Adrenal gland (tissue), 12 donors: ENCODE data around the gene HYOU1. TPM values are rescaled to one million over a fixed set of nuclear protein-coding genes. Genes with fewer than 3 reads are reported as not detected.

ENCODE experiments used
- DNase-seq, 7 donors: peaks; one replicate each; pipeline ENCODE4 v3.0.0-alpha.2; 2019 to 2020
- H3K27ac ChIP-seq, 5 donors: fragments of 200-600 bp; sonication (generic) in 4 of 5; 1 replicate in 3 of 5; 2 replicates in 2 of 5; pipeline versions ENCODE4 v1.5.1 to v1.8.0; 2016 to 2020; ENCODE audit warnings: mild to moderate bottlenecking in 1 of 5
- H3K27me3 ChIP-seq: fragments of 200-600 bp; 2 replicates; pipeline ENCODE4 v1.8.0; 2021
- H3K36me3 ChIP-seq, 2 donors: fragments of 200-600 bp; replicated peaks in 1 of 2; 1 replicate in 1 of 2; 2 replicates in 1 of 2; pipeline versions ENCODE4 v1.5.1 to v1.8.0; 2018 to 2022
- H3K4me1 ChIP-seq, 2 donors: fragments of 200-600 bp; replicated peaks in 1 of 2; 1 replicate in 1 of 2; 2 replicates in 1 of 2; pipeline versions ENCODE4 v1.5.1 to v1.8.0; 2018 to 2021
- H3K4me3 ChIP-seq, 4 donors: fragments of 200-600 bp; sonication (generic) in 3 of 4; one replicate each; pipeline ENCODE4 v1.5.1; 2016 to 2018
- H3K9me3 ChIP-seq, 3 donors: fragments of 200-600 bp; sonication (generic) in 1 of 3; replicated peaks in 1 of 3; 1 replicate in 2 of 3; 2 replicates in 1 of 3; pipeline versions ENCODE4 v1.5.1 to v1.8.0; 2016 to 2021
- POLR2A ChIP-seq, 2 donors: fragments of 450-650 bp; IDR thresholded peaks; one replicate each; pipeline ENCODE4 v1.6.1; 2017; ENCODE audit warnings: antibody characterized with exemption in 2 of 2, mild to moderate bottlenecking in 2 of 2, moderate library complexity in 1 of 2
- WGBS, 4 donors: extraction: QIAGEN DNeasy Blood & Tissue Kit in 2 of 4; methylation state at CpG; one replicate each; pipeline versions ENCODE4 v1.1.5 to v1.1.7; 2013 to 2017; 5-methylcytosine and 5-hydroxymethylcytosine counted together
- intact Hi-C, 2 donors: fragments of 100-400 bp; cut with DNase I; formaldehyde crosslinking; loops; one replicate each; pipeline versions ENCODE4 v1.14.1 to v1.15.0; 2022 to 2023
- polyA plus RNA-seq, 3 donors: library from polyadenylated mRNA; stranded (reverse); fragments of 200-250 nt in 2 of 3; fragments of 350-450 nt in 1 of 3; fragmentation: Illumina TruSeq in 1 of 3; extraction: RNeasy Lipid Tissue Mini Kit (QIAGEN cat#74804) in 1 of 3; gene quantifications; one replicate each; pipeline ENCODE4 v1.2.3, GENCODE V29; 2013 to 2014
- total RNA-seq, 9 donors: library from RNA; depleted of rRNA in 4 of 9; stranded (reverse); fragments of >200 nt in 4 of 9; fragments of 120-200 nt in 1 of 9; fragmentation: NEBNext Ultra II Directional in 1 of 9; extraction: Animal tissue kit (Norgen Biotek cat#: 25700) in 1 of 9; gene quantifications; one replicate each; pipeline versions ENCODE4 v1.1.0 to v1.2.4, GENCODE V29; 2013 to 2023
- TF ChIP-seq, protein P1 (sequence below), 6 experiments: fragments of 450-650 bp in 4 of 6; fragments of 200-600 bp in 2 of 6; sonication (generic) in 1 of 6; IDR thresholded peaks; 1 replicate in 5 of 6; 2 replicates in 1 of 6; pipeline versions ENCODE4 v1.5.1 to v1.8.0; 2016 to 2021; ENCODE audit warnings: antibody characterized with exemption in 6 of 6, mild to moderate bottlenecking in 2 of 6, moderate library complexity in 1 of 6
- donor health status: healthy with polysubstance abuse.
- donor health status: Bipolar disorder and iron deficiency.
- donor health status: DM: yes; HTN: yes; CAD: no.
- donor health status: DM: no; HTN: no; CAD: no.
- donor health status: DM: no; HTN: no; CAD: no.
- donor health status: DM: yes; HTN: yes; CAD: no.

The HYOU1 gene
- total and polyA plus RNA-seq, 12 donors = 43.5 to 301 (median 69.3) TPM

DNA sequence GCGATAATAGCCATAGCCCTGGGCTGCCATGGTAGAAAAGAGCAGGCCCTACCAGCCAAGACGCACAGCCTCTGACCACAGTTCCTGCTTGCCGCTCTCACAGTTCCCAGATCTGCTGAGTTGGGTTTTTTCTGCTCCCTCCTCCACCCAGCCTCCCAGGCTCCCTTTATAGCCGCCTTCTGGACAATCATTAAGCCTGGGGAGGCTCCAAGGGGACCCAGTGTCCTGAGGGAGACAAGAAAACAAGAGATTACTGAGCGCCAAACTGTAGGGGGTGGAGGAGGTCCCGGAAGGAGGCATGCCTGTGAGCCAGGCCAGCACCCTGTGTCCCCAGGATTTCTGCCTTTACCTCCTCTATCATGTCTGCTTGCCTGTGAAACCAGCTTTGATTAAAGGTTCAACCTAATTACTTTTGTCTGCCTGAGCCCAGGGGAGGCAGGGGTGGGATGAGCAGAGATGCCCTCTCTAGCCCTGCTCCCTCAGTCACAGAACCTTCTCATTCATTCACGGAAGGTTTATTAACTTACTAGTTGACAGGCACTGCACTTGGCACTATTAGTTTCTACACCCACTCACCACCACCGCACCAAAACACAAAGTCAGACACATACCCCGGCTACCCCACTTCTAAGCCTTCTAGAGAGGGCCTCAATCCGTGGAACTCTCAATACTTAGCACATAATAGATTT lies 27.5 kb downstream of the HYOU1 start:
- Histone ChIP-seq H3K9me3 (no peaks in the 10 kb centered on the region), H3K36me3 (peaks cover 0 to 15% of the 10 kb centered on the region in 2 donors), H3K27ac (peak overlapping the region in 2 of 5 donors; percentile 52 to 79), H3K4me3 (peak overlapping the region in 1 of 4 donors; percentile 58), H3K27me3 (no peaks in the 10 kb centered on the region), H3K4me1 (peaks cover 5 to 20% of the 10 kb centered on the region in 2 donors)
- TF ChIP-seq POLR2A (IDR thresholded peaks at IDR 0.05) = no peak
- TF ChIP-seq, protein P1, sequence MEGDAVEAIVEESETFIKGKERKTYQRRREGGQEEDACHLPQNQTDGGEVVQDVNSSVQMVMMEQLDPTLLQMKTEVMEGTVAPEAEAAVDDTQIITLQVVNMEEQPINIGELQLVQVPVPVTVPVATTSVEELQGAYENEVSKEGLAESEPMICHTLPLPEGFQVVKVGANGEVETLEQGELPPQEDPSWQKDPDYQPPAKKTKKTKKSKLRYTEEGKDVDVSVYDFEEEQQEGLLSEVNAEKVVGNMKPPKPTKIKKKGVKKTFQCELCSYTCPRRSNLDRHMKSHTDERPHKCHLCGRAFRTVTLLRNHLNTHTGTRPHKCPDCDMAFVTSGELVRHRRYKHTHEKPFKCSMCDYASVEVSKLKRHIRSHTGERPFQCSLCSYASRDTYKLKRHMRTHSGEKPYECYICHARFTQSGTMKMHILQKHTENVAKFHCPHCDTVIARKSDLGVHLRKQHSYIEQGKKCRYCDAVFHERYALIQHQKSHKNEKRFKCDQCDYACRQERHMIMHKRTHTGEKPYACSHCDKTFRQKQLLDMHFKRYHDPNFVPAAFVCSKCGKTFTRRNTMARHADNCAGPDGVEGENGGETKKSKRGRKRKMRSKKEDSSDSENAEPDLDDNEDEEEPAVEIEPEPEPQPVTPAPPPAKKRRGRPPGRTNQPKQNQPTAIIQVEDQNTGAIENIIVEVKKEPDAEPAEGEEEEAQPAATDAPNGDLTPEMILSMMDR (IDR thresholded peaks at IDR 0.05) = no peak
- DNase-seq = peak in 2 of 7 donors; percentile 22 to 30
- 65 to 73% (median 68%) methylated on average over 10 of the region's 10 CpGs for WGBS, 4 donors
- intact Hi-C loops = no loop called here

DNA sequence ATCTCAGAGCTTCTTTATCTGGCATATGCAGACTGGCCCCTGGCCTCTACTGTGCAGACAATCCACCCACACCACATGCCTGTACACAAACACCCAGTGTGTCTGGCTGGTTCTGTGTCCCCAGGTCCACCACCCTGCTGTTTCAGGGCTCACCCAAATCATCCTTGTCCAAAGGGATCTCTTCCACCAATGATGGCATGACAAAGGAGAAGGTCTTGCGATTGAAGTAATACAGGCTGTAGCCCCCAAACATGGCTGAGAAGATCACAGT lies 28.0 kb downstream of the HYOU1 start:
- intact Hi-C loops = no loop called here
- Histone ChIP-seq H3K4me3 (no peak overlapping the region), H3K9me3 (no peaks in the 10 kb centered on the region), H3K36me3 (peaks cover 0 to 15% of the 10 kb centered on the region in 2 donors), H3K27me3 (no peaks in the 10 kb centered on the region), H3K4me1 (peaks cover 5 to 20% of the 10 kb centered on the region in 2 donors), H3K27ac (peak overlapping the region in 2 of 5 donors; percentile 26 to 52)
- 87 to 100% (median 93%) methylated on average over 1 of the region's 1 CpG for WGBS, 4 donors
- TF ChIP-seq POLR2A (IDR thresholded peaks at IDR 0.05) = no peak
- TF ChIP-seq, protein P1 (IDR thresholded peaks at IDR 0.05) = no peak
- DNase-seq = no peak

DNA sequence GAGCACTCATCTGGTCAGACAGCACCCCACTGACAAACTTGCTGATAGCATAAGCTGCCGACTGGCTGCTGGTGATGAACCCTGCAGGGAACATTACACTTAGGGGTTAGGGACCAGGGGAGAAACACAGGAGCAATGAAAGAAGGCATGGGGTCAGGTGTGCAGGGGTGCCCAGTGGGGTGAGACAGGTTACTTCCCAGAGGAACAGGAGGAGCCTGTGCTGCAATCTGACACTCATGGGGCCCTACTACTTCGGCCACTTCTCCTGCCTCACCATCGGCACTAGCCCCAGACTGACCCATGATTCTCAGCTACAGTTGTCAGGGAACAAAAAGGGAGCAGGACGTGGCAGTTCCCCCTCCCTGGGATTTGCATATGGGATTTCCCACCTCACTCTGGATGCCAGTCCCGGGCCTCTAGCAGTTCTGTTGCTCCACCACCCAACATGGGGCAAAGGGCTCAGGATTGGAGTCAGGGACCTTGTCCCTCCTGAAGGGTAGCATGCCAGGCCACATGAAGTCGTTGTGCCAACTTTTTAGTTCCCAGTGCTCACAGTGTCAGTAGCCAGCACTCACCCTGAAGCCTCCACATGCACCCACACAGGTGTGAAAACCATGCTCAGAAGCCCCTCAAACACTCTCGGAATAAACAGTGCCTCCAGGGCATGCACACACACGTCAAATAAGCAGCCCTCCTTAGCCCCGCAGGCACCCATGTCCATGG lies 28.5 kb downstream of the HYOU1 start:
- TF ChIP-seq, protein P1 (IDR thresholded peaks at IDR 0.05) = no peak
- TF ChIP-seq POLR2A (IDR thresholded peaks at IDR 0.05) = no peak
- H3K4me3 ChIP-seq = no peak overlapping the region
- intact Hi-C loops = no loop called here
- no peaks in the 10 kb centered on the region for H3K27me3 ChIP-seq
- peaks cover 0 to 17% of the 10 kb centered on the region in 2 donors for H3K36me3 ChIP-seq
- peak overlapping the region in 2 of 5 donors; percentile 26 to 52 for H3K27ac ChIP-seq
- no peak for DNase-seq
- H3K4me1 ChIP-seq = peaks cover 5 to 20% of the 10 kb centered on the region in 2 donors
- H3K9me3 ChIP-seq = no peaks in the 10 kb centered on the region
- 83 to 96% (median 85%) methylated on average over 5 to 9 of the region's 9 CpGs for WGBS, 4 donors

DNA sequence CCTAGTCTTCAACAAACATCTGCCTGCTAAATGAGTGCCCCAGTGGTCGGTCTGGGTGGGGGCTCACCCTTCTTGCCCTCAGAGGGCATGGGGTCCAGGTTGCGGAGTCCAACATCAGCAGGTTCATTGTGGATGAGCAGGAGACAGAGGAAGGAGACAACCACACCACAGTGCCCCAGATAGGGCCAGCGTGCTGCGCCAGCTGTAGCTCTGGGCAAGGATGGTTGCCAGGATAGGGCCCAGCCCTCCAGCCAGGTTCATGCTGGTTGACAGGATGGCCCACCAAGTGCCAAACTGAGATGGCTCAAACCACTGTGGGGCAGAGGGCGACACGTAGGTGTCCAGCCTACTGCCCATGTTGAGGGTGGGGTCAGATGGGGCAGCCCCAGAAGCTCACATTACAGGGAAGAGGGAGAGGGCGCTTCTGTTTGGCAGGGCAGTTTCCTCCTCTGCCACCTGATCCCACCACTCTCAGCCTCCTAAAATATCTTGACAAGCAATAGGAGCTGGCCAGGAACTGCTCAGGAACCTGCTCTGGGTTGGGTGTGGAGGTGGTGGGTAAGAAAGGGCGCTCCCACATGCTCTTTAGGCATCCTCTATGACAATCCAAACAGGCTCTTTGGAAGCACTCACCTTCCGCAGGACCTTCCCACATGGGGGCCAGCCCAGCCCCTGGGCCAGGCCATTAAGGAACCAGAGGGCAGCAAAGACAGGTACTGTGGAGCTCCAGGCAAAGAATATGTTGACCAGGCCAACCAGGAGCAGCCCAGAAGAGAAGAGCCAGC lies 29.3 kb downstream of the HYOU1 start:
- H3K27ac ChIP-seq = no peak overlapping the region
- DNase-seq = no peak
- no peaks in the 10 kb centered on the region for H3K27me3 ChIP-seq
- peaks cover 0 to 23% of the 10 kb centered on the region in 2 donors for H3K36me3 ChIP-seq
- no peak for TF ChIP-seq POLR2A (IDR thresholded peaks at IDR 0.05)
- WGBS, 4 donors = 93 to 98% (median 97%) methylated on average over 3 to 9 of the region's 9 CpGs
- no peak overlapping the region for H3K4me3 ChIP-seq
- intact Hi-C loops = no loop called here
- H3K4me1 ChIP-seq = peaks cover 5 to 20% of the 10 kb centered on the region in 2 donors
- H3K9me3 ChIP-seq = no peaks in the 10 kb centered on the region
